Activated CD8-positive, alpha-beta memory T cell treated with anti-CD3 and anti-CD28 coated beads, Interleukin-2, amount 10 ng/mL, durations not matched to agents 7 days and 5 days (primary cell): ENCODE data around the gene PRPF6. TPM values are rescaled to one million over a fixed set of nuclear protein-coding genes. Genes with fewer than 3 reads are reported as not detected.
A peak's percentile ranks its signal among the peaks of the same experiment; 100 is the strongest.

ENCODE experiments used
- ATAC-seq: fragments of 150-1000 bp; cut with Tn5 transposase; one replicate; pipeline ENCODE4 v1.10.0; 2021; ENCODE audit warnings: moderate library complexity
- CTCF ChIA-PET: fragments of 350-600 bp; sonication (Branson Sonifier 250); formaldehyde crosslinking; loops from one replicate; lab custom pipeline; 2021; ENCODE audit warnings: antibody characterized with exemption; lab: Charles Lee
- DNase-seq: peaks from one replicate; pipeline ENCODE4 v3.0.0-alpha.2; 2020
- H3K27ac Mint-ChIP-seq: one replicate; pipeline ENCODE4 v1.8.0; 2021; ENCODE audit warnings: mild to moderate bottlenecking, mixed read lengths
- H3K27me3 Mint-ChIP-seq: one replicate; pipeline ENCODE4 v1.8.0; 2021; ENCODE audit warnings: mixed read lengths
- H3K36me3 Mint-ChIP-seq: one replicate; pipeline ENCODE4 v1.8.0; 2021; ENCODE audit warnings: mild to moderate bottlenecking, mixed read lengths
- H3K4me1 Mint-ChIP-seq: one replicate; pipeline ENCODE4 v1.8.0; 2021; ENCODE audit warnings: mixed read lengths
- H3K4me3 Mint-ChIP-seq: one replicate; pipeline ENCODE4 v1.8.0; 2021; ENCODE audit warnings: mild to moderate bottlenecking, moderate library complexity, mixed read lengths
- H3K9me3 Mint-ChIP-seq: one replicate; pipeline ENCODE4 v1.8.0; 2022; ENCODE audit warnings: low read depth, mixed read lengths
- total RNA-seq, 2 experiments: library from RNA; stranded (reverse); gene quantifications; one replicate each; pipeline ENCODE4 v1.2.3, GENCODE V29; 2021

PRPF6 gene
- total RNA-seq, 2 experiments from 2014 or later = 77.5 to 80.6 TPM

DNA sequence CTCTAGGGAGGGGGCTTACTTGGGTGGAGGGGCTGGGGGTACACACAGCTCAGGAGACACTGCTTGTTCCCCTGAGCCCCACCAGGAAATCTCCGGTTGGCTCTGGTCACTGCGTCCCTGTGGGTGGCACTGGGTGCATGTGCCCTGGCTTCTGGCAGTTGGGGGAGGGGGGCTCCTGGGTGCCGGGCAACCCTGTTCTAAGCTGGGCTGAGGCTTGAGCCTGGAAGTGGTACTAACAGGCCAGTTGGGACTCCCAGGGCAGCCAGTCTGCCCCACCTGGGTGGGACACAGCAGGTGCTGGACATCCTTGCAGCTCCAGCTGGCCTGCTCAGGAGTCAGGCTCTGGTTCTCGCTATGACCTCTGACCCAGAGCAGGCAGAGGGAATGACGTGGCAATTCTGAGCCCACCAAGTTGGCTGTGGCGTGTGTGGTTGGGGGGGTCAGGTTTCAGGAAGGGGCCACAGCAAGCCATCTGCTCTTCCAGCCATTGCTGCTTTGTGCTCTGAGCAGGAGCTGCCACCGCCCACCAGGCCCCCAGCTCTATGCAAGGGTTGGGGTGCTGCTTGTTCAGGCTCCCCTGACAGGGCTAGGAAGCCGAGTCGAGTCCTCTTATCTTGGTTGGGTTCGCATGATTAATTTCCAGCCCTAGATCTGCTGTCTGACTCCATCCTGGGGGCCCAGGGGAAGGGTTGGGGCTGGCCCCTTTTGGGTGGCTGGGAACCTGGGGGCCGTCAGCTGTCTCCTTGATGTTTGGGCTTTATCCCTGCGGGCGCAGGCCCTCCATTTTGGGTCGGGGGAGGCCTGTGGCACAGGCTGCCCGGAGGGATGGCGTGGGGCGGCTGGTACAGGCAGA is 55.6 kb downstream of the PRPF6 start:
- no peaks in the 10 kb centered on the region for H3K9me3 Mint-ChIP-seq
- DNase-seq (peak; percentile 79), ATAC-seq (no peak)
- H3K4me1 Mint-ChIP-seq = peaks cover 77% of the 10 kb centered on the region
- CTCF ChIA-PET = interaction anchor here (0.8 to 9.8 kb wide), 10 partner anchors 12 to 249 kb away, joined by 3 to 190 read pairs (median 6); partner anchors contain the start of genes LKAAEAR1, PRPF6, SAMD10 and TCEA2
- peak overlapping the region; percentile 71 for H3K4me3 Mint-ChIP-seq
- H3K27ac Mint-ChIP-seq = peak overlapping the region; percentile 95
- H3K27me3 Mint-ChIP-seq = peaks cover 2% of the 10 kb centered on the region
- peaks cover 3% of the 10 kb centered on the region for H3K36me3 Mint-ChIP-seq

DNA sequence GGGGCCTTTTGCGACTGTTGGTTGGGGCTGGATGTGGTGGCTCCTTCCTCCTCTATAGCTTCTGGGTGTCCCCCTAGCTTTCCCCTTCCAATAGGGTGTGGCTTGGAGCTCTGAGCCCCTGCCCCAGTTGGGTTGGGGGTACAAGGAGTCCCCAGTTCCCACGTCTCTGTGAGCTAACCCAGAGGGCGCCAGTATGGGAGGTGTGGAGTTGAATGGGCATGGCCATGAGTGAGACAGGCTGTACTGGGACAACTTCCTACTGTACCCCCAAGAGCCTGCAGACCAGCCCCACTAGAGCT is 56.2 kb downstream of the PRPF6 start:
- peaks cover 83% of the 10 kb centered on the region for H3K4me1 Mint-ChIP-seq
- peak overlapping the region; percentile 71 for H3K4me3 Mint-ChIP-seq
- ATAC-seq = no peak
- peak overlapping the region; percentile 95 for H3K27ac Mint-ChIP-seq
- no peak for DNase-seq
- CTCF ChIA-PET = interaction anchor here (0.8 to 9.8 kb wide), 11 partner anchors 11 to 249 kb away, joined by 3 to 190 read pairs (median 7); partner anchors contain the start of genes LKAAEAR1, PRPF6, SAMD10 and TCEA2
- peaks cover 2% of the 10 kb centered on the region for H3K27me3 Mint-ChIP-seq
- no peaks in the 10 kb centered on the region for H3K9me3 Mint-ChIP-seq
- peaks cover 3% of the 10 kb centered on the region for H3K36me3 Mint-ChIP-seq

DNA sequence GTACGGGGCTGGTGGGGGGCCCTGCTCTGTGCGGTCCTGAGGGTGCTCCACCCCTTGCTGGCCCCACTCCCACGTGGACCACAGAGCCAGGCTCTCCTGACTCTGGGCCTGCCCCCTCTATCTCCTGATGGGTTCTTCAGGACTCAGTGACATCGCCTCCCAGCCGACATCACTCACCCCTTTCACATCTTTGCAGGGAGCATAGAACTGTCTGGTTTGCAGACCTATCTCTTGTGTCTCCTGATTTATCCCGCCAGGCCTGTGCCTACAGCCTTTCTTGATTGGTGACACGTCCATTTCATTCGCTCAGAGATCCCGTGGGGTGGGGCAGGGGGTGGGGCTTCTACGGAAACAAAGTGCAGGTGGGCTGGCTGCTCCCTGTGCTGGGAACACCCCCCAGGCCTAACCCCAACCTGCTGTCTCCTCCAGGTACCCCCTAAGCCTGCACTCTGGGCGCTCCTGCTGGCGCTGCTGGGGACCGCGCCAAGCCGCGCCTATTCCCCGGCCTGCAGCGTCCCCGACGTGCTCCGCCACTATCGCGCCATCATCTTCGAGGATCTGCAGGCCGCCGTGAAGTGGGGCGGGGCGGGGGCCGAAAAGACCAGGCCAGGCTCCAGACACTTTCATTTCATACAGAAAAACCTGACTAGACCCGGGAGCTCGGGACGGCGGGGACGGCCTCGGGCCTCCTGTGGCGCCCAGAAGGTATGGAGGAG is 56.7 kb downstream of the PRPF6 start:
- CTCF ChIA-PET = interaction anchor here (0.6 to 9.8 kb wide), 37 partner anchors 8 to 500 kb away, joined by 3 to 190 read pairs (median 8); partner anchors contain the start of genes LIME1, LKAAEAR1, OPRL1 and PCMTD2
- H3K36me3 Mint-ChIP-seq = peaks cover 3% of the 10 kb centered on the region
- ATAC-seq = no peak
- peak overlapping the region; percentile 95 for H3K27ac Mint-ChIP-seq
- H3K4me3 Mint-ChIP-seq = peak overlapping the region; percentile 71
- H3K9me3 Mint-ChIP-seq = no peaks in the 10 kb centered on the region
- H3K27me3 Mint-ChIP-seq = peaks cover 2% of the 10 kb centered on the region
- H3K4me1 Mint-ChIP-seq = peaks cover 80% of the 10 kb centered on the region
- peak; percentile 77 for DNase-seq

DNA sequence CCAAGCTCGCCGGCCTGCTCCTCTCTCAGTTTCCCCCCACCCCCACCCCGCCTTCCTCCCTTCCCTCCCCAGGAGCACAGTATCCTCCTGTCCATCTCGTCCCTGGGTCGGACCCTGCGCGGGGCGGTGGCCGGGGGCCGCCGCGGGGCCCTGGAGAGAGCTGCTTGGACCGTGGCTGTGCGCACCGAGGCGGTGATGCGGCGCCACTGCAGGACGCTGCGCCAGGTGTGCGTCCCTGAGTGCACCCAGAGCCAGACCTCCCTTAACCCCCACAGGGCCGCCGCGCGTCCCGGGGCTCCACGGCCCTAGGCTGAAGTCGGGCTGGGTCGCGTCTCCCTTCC is 57.3 kb downstream of the PRPF6 start:
- peaks cover 3% of the 10 kb centered on the region for H3K36me3 Mint-ChIP-seq
- H3K4me1 Mint-ChIP-seq = peaks cover 76% of the 10 kb centered on the region
- ATAC-seq (peak; percentile 37), DNase-seq (no peak)
- peak overlapping the region; percentile 95 for H3K27ac Mint-ChIP-seq
- peaks cover 2% of the 10 kb centered on the region for H3K27me3 Mint-ChIP-seq
- H3K4me3 Mint-ChIP-seq = peak overlapping the region; percentile 71
- no peaks in the 10 kb centered on the region for H3K9me3 Mint-ChIP-seq
- CTCF ChIA-PET = interaction anchor here (0.5 to 9.8 kb wide), 45 partner anchors 8 to 522 kb away, joined by 3 to 190 read pairs (median 7); partner anchors contain the start of genes LIME1, LKAAEAR1, OPRL1 and PCMTD2

DNA sequence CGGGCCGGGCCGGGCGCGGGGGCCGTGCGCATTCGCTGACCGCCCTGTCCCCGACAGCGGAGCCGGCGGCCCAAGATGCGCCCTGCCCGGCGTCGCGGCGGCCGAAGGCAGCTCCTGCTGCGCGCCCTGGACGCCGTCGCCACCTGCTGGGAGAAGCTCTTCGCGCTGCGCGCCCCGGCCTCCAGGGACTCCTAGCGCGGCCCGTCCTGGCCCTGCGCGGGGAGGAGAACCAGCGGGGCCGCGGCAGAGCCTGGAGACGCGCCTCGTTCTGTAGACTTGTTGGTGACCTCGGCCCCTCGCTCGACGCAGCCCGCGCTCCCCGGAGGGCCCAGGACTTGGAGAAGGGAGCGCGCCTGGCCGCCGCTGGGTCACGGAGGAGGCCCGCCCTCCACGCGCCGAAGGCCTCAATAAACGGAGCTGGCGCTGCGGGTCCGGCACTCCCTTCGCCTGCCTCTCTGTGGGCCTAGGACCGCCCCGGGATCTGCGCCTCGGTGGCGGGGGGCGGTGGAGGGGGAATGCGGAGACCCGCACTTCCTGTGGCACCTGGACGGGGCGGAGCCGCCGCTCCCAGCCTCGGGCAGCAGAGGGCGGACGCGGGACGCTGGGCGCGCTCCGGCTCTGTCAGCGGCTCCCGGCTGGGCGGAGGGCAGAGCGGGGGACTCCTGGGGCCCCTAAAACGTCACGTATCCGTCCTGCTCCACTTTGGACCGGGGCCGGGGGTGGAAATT is 57.8 kb downstream of the PRPF6 start:
- peak overlapping the region; percentile 71 for H3K4me3 Mint-ChIP-seq
- CTCF ChIA-PET = interaction anchor here (0.5 to 9.8 kb wide), 50 partner anchors 8 to 815 kb away, joined by 3 to 190 read pairs (median 7); partner anchors contain the start of genes LIME1, LKAAEAR1, OPRL1 and PCMTD2
- H3K27ac Mint-ChIP-seq = peak overlapping the region; percentile 68
- DNase-seq (peak; percentile 86), ATAC-seq (peak; percentile 66)
- H3K36me3 Mint-ChIP-seq = peaks cover 2% of the 10 kb centered on the region
- H3K27me3 Mint-ChIP-seq = peaks cover 2% of the 10 kb centered on the region
- no peaks in the 10 kb centered on the region for H3K9me3 Mint-ChIP-seq
- peaks cover 70% of the 10 kb centered on the region for H3K4me1 Mint-ChIP-seq

DNA sequence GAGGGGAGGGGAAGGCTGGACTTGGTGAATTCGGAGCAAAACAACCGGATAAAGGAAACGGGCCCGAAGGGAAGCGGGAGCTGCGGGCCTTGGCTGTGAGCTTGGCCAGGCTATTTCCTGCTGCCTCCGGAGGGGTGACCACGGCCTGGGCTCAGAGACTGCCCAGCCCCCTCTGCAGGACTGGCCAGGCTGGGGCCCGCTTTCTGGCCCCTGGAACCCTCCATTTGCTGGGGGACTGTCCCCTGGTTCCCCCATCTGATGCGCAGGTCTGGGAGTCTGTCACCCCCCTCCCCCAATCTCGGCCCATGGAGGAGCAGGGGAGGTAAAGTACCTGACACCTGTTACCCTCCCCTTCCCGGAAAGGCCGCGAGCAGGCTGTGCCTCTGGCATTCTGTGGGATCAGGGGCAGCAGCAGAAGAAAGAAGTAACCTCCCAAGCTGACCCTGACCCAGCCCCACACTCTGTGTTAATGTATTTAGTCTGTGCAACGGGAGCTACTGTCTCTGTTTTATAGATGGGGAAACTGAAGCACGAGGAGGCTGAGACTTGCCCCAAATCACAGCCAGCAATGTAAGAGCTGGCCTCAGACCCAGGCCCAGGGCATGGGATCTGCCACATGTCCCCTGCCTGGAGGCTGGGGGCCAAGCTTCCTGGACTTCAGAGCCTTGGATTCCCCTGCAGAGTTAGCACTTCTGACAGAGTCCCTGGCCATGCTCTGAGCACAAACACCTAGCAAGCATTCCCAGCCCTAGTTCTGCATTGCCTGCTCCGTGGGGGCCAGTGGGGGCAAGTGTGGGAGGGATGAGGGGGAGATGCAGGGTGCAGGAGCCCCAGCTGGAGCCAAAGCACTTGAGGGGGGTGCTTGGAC is 58.6 kb downstream of the PRPF6 start:
- no peak for ATAC-seq
- no peak for DNase-seq
- Mint-ChIP-seq H3K27me3 (peaks cover 2% of the 10 kb centered on the region), H3K4me3 (peak overlapping the region; percentile 71), H3K4me1 (peaks cover 62% of the 10 kb centered on the region), H3K27ac (peak overlapping the region; percentile 68), H3K36me3 (no peaks in the 10 kb centered on the region), H3K9me3 (no peaks in the 10 kb centered on the region)
- CTCF ChIA-PET = interaction anchor here (0.6 to 9.8 kb wide), 38 partner anchors 12 to 815 kb away, joined by 3 to 190 read pairs (median 8); partner anchors contain the start of genes LKAAEAR1, OPRL1, PCMTD2 and PRPF6

DNA sequence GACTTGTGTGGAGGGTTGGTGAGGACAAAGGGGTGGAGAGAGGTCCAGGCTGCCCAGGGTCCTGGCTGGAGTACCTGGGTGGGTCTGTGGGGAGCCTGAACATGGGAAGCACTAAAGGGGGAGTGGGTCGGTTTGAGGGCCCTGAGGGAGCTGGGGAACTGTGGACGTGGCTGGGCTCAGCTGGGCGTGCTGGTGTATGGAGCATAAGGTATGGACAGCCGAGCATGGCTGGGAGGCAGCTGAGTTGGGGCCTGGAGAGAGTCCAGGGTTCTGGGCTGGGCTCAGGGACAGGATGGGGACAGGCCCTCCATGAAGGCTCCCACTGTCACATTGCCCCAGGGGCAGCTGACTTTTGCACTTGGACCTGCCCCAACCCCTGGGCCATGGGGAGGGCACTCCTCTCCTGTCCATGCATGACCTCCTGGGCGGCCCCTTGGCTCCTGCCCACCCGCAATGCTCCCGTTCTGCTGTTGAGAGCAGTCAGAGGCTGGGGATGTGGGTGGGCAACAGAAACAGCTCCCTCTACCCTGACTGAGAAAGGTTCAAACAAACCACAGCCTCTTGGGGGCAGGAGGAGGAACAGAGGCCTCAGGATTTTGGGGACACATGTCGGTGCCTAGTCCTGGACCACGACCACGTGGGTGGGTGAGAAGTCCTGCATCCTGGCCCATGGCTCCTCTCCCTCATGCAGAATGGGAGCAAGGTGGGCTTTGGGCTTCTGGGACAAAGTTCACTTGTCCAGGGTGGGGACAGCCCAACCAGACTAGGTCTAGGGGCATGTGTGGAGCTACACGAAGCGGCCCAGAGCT is 59.5 kb downstream of the PRPF6 start:
- Mint-ChIP-seq H3K9me3 (no peaks in the 10 kb centered on the region), H3K36me3 (no peaks in the 10 kb centered on the region), H3K4me1 (peaks cover 54% of the 10 kb centered on the region), H3K27me3 (peaks cover 2% of the 10 kb centered on the region), H3K27ac (peak overlapping the region; percentile 29), H3K4me3 (no peak overlapping the region)
- ATAC-seq (no peak), DNase-seq (no peak)
- CTCF ChIA-PET = interaction anchor here (0.9 to 9.8 kb wide), 15 partner anchors 11 to 215 kb away, joined by 3 to 190 read pairs (median 24); partner anchors contain the start of genes LKAAEAR1, OPRL1, PCMTD2 and PRPF6

DNA sequence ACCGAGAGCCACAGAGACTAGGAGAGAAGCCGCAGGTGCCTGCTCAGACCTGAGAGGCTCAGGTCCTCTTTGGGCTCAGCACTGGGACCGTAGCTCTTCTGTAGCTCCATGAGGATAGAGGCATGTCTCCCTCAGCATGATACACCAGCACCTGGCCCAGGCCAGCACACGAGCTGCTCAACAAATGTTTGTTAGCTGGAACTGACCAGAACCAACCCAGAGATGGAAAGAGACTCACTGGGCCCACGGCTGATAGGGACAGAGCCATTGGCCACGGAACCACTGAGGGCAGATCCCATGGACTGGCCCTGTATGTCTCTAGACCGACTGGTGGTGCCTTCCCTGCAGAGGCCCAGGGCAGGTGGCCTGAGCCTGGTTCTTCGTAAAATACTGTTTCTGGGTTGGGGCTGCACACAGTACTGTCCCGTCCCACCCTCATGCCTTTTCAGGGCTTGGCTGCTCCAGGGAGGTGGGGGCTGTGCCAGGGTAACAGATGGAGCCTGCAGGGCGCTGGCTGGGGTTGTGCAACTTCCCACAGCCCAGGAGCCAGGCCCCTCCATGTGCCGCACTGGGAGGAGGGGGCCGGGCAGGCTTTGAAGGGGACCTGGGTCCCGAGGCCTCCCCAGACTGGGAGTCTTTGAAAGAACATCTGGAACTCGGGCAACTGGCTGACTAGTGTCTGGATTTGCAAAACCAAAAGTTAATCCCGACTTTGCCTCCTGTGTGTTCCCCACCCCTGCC is 60.3 kb downstream of the PRPF6 start:
- CTCF ChIA-PET = interaction anchor here (1.0 to 9.8 kb wide), 10 partner anchors 11 to 213 kb away, joined by 3 to 190 read pairs (median 32); partner anchors contain the start of genes LKAAEAR1, OPRL1, PRPF6 and RGS19
- H3K27me3 Mint-ChIP-seq = peaks cover 8% of the 10 kb centered on the region
- ATAC-seq (no peak), DNase-seq (no peak)
- H3K4me3 Mint-ChIP-seq = peak overlapping the region; percentile 52
- no peaks in the 10 kb centered on the region for H3K9me3 Mint-ChIP-seq
- peak overlapping the region; percentile 29 for H3K27ac Mint-ChIP-seq
- H3K36me3 Mint-ChIP-seq = no peaks in the 10 kb centered on the region
- H3K4me1 Mint-ChIP-seq = peaks cover 47% of the 10 kb centered on the region

DNA sequence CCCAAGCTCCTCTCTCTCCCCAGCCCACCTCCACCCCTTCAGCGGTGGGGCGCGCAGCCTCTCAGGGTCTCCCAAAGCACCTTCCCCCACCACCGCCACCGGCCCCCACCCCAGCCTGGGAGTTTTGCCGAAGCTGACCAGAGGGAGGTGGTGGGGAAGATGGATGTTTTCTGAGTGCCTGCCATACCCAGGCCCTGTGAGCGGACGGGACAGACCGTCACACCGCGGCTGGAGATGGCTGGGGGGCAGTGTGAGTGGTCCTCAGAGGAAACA is 60.8 kb downstream of the PRPF6 start:
- H3K4me3 Mint-ChIP-seq = peak overlapping the region; percentile 52
- no peaks in the 10 kb centered on the region for H3K9me3 Mint-ChIP-seq
- DNase-seq = no peak
- no peak overlapping the region for H3K27ac Mint-ChIP-seq
- H3K4me1 Mint-ChIP-seq = peaks cover 42% of the 10 kb centered on the region
- ATAC-seq = no peak
- CTCF ChIA-PET = interaction anchor here (1.1 to 9.8 kb wide), 5 partner anchors 18 to 84 kb away, joined by 3 to 190 read pairs (median 35); partner anchors contain the start of genes OPRL1, PRPF6, RGS19 and SAMD10
- peaks cover 12% of the 10 kb centered on the region for H3K27me3 Mint-ChIP-seq
- no peaks in the 10 kb centered on the region for H3K36me3 Mint-ChIP-seq

DNA sequence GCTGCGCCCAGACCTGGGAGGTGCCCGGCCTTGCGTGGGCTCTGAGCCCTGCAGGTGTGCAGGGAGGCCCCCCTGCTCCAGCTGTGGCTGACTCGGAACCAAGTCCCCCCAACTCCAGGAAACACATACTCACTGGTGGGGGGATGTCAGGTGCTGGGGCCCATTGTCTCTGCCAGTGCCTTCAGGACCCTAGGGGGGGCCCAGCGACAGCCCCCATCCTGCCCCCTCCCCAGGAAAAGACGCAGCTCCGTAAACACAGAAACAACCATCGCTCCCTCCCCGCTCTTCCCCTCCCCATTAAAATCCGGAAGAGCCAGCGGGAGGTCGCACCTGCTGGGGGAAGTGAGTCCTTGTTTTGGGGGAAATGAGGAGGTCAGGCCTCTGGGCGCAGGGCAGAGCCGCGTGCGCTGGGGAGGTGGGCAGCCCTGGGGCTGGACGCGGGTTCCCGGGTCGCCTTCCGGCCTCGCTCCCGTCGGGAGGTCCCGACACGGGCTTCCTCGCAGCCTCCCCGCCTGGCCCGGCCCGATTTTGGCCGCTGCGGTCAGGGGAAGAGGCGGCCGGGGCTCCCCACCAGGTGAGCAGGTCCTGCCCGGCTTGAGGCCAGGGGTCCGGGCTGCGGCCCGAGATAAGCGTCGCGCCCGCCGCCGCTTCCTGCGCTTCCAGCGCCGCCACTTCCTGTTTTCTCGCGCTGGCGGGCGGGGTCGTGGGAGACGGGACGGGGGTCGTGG is 61.3 kb downstream of the PRPF6 start:
- H3K27me3 Mint-ChIP-seq = peaks cover 17% of the 10 kb centered on the region
- peak overlapping the region; percentile 52 for H3K4me3 Mint-ChIP-seq
- DNase-seq (no peak), ATAC-seq (no peak)
- peak overlapping the region; percentile 56 for H3K27ac Mint-ChIP-seq
- peaks cover 37% of the 10 kb centered on the region for H3K4me1 Mint-ChIP-seq
- no peaks in the 10 kb centered on the region for H3K9me3 Mint-ChIP-seq
- H3K36me3 Mint-ChIP-seq = no peaks in the 10 kb centered on the region
- CTCF ChIA-PET = interaction anchor here (1.1 to 9.8 kb wide), 3 partner anchors 17 to 61 kb away, joined by 3 to 190 read pairs (median 133); partner anchors contain the start of genes PRPF6, SAMD10 and TCEA2
